Inflammatory macrophage treated with lipopolysaccharide for 4 hours (primary cell): ENCODE data around the gene TMEM63C.

Experiments
- DNase-seq: peaks from one replicate; pipeline ENCODE4 v3.0.0-alpha.2; 2020

Gene TMEM63C

DNA sequence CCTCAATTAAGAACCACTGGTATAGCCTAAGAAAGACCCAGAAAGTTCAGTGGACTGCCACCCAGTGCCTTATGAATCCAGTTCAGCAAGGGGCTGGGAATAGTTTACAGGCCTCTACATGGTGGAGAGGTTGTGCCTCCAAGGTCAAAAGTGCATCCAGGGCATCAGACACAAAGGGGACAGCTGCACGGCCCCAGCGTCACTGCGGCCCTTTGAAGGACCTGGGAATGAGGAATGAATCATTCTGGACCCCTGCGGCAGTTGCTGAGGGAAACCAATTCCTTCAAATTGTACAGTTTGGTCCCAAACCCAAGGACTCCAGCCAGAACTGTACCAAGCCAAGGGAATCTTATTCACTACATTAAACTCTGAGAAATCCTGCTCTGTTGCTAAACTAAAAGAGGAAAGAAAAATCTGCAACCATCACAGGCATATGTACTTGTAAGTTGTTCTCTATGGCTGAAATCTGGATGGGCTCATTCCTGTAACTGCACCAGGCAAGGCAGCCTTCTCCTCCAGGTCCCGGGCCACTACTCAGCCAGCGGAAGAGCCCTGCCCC is 100.3 kb downstream of the TMEM63C start:
- no peak for DNase-seq

DNA sequence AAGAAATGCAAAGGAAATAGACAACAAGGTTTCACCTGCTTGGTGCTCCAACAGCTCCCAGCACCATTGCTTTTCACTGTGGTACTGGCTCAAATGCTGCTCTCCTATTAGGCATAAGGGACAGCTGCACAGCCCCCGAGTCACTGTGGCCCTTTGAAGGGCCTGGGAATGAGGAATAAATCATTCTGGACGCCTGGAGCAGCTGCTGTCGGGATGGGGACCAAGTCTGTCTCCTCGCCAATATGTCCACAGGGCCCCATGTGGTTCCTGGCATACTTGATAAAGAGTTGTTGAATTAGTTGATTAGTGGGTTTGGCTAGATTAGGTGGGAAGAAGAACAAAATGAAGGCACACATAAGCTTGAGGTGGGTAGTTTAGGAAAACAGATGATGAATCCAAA is 102.5 kb downstream of the TMEM63C start:
- DNase-seq = no peak

DNA sequence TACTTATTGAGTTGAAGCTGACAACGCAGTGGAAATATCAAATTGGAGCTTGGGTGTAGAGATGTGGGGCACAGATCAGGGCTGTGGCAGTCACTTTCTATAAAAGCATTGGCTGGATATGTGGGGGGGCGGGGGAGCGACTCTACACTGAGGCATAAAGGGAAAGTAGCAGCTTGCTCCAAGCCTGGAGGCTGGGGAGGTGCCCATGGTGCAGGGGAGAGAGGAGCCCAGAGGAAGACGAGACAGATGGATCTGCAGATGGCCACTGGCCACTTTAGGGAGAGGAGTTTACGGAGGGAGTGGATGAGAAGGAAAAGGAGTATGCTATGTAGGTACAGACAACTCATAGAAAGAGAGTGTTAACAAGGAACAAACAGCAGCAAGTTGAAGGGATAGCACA is 102.9 kb downstream of the TMEM63C start:
- DNase-seq = no peak

DNA sequence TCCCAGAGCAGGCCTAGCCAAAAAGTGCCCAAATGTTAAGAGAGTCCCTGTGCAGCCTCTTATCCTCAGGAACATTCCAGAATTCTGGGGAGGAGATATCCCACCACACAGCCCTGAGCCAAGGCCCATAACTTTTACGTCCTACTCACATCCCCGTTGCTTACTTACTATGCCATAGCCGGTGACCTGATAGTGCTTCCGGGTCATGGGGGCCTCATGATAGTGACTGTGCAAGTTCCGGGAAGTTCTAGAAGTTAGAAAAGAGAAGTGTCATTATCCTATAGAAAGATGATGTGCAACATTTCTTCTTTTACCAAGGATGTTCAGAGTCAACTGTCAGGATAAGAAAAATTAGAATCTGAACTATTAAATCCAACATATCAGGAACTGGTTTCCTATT is 105.0 kb downstream of the TMEM63C start:
- peak; percentile 71 for DNase-seq

DNA sequence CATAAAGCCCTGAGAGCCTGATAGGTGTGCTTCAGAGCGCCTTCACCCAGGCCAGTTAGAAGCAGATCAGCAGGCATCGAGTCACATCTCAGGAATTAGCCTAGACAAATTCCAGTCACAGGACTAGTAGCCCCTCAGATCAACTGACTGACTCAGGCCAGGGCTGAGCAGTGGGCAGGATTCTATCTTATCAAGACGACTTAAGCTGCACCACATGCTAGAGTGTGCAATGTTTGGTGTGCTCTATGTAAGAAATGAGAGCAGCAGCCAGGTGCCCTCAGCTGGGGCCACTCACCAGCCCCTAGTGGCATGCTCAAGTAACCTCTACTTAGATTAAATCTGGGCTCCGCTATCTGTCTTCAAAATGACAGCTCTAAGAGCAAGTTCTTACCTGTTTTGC is 109.1 kb downstream of the TMEM63C start:
- no peak for DNase-seq

DNA sequence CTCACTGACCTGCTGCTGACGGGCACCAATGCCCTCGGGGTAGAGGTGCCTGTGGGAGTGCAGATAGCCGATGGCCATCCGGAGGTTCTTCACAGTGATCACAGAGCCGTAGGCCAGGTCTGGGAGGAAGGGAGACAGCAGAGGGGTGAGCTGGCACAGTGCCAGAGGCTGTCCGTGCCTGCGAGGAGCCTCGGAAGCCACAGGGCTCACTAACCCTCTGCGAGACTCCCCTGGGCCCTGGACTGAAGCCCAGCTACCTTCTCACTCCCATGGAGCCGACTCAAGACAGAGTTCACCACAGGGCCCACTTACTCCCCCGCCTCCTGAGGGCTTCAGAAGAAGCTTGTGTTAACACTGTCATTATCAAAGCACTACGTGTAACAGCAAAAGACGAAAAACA is 114.6 kb downstream of the TMEM63C start:
- no peak for DNase-seq

DNA sequence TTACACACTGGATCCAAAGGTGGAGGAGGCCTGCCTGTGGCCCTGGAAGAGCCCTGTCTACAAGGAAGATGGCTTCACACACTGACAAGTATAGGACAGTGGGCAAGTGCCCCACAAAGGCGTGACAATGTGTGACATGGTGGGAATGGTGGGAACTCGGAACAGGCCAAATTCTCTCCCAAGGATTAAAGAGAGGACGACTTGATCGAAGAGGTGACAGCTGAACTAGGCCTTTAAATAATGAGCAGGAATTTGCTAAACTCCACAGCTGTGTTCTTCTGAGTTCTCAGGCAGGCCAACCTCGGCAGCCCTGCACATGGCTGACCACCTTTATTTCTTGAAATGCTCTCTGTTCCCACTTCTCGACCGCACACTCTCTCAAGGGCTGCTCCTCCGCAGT is 115.3 kb downstream of the TMEM63C start:
- no peak for DNase-seq

DNA sequence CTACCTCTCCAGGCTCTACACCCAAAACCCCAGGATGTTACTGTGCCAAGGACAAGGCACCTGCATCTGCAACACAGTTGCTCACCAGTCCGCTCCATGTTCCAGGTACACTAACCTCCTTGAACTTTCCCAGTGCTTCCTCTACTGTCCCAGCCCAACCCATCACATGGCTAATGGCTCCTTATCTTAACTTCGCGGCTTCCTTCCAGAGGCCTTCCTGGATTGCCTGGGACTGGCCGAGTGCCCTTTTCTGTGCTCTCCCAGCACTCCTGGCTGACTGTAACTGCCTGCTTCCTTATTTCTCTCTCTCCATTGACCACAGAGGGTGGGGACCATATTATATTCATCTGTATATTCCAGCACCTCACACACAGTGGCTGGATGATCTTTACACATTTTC is 118.2 kb downstream of the TMEM63C start:
- DNase-seq = no peak

DNA sequence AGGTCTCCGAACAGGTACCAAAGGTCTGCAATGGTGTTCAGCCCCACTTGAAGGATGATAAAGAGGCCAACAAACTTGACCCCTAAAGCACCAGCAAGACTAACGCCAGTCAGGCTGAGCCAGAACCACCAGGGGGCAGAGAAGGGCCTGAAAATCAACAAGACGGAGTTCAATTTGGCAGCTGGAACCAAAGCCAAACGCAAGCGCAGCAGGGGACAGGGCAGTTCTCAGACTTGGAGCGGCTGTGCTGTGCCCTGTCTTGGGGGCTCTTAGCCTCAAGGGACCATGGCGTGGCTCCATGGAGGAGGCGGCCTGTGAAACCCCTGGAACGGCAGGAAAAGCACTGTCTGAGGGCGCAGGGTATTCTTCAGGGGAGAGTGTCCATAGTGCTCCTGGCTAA is 119.5 kb downstream of the TMEM63C start:
- DNase-seq = peak; percentile 80

DNA sequence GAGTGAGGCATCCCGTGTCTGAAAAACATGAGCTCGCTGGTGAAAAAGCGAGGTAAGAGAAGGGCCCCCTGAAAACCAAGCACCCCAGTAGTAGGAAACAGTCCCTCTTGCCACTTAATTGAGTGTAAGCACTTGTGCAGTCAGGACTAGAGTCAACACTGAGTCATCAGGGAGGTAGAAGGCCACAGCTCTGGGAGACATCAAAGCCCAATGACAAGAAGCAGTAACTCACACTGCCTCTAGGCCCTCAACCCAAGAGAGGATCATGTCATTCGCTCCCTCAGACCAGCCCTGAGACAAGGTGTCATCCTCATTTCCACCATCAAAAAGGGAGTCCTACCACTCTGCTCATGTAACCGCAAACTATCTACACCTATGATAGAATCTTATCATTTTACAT is 121.3 kb downstream of the TMEM63C start:
- peak; percentile 71 for DNase-seq

DNA sequence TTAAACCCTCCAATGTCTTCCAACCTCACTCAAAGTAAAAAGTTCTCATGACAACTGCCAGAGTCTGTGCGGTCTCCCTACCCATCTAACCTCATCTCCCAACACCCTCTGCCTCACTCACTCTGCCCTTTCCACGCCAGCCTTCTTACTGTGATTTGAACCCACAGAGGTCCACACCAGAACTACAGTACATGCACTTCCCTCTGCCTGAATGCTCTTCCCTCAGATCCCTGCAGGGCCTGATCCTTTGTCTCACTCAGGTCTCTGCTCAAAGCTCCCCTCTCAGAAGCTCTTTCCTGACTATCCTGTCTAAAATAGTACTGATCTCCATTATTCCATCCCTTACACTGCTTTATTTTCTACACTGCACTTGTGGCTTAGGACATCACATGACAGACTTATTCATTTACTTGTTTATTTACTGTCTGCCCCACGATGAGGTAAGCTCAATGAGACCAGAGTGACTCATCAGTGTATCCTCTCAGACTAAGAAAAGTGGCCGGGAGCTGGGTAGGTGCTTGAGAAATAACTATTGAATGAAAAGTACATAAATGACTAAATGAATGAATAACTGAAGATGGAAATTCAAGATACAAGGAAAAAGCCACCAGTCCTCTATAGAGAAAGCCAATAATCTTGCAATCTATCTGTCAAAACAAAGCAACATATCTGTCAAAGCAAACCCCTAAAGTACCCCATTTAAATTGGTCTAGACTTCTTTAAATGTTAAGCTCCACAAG is 122.0 kb downstream of the TMEM63C start:
- DNase-seq = peak; percentile 97

DNA sequence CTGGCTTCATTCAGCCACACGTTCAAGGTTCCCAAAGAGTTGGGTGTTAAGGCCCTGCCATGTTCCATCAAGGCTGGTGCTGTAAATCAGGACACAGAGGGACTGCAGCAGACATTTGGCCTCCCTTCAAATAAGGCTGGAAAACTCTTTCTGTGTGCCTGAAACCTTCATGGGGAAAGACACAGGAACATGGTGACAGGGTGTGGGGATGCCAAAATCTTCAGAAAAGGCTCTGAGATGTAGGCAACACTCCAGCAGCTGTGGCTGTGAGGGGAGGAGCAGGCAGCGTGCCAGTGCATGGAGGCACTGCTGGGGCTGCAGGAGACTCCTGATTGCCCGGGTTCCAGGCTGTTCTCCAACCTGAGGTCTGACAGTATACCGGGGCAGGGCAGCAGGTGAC is 124.1 kb downstream of the TMEM63C start:
- no peak for DNase-seq

DNA sequence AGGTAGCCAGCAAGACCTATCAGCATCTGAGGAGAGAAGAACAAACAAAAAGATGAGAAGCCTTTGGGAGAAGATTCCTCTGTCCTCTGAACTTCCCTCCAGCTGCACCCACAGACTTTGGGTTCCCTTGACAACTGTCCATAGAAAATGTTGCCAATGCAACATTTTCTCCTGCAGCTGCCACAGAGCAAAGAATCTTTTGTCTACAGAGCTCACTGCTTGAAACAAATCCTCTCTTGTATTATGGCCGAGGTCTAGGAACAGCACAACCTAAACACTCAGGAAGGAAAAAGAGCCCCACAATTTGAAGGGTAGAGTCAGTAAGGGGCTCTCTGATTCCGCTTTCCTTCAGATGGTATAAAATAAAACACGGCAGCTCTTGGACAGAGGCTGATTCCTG is 124.8 kb downstream of the TMEM63C start:
- no peak for DNase-seq

DNA sequence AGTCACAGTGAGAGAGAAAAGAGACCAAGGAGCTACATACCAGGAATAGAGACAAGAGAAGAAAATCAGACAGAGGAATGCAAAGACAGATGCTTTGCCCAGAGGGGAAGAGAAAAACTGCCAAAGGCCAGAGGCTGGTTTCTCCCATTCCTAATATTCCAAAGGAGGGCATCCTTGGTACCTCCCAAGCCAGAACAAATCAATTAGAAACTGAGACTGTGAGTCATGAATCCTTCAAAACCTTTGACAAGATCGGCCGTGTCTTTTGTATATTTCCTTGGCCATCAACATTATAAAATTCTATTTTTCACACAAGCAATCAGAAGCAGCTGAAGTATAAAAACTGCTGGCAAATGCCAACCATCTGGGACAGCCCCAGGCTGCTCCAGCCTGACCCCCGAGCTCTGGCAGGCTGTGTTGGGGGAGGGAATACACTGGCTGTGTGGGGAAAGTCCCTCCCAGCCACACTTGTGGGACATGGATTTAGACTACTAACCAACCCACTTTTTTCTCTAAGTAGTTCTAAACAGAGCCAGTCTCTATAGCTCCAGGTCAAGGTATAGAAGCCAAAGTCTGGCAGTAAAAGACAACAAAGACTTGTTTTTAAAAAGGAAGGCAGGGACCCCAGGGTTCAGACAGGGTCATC is 125.4 kb downstream of the TMEM63C start:
- DNase-seq = no peak
